K562 (cell line): Measurements from ENCODE around the gene RAB2B. TPM values are rescaled to one million over a fixed set of nuclear protein-coding genes. Genes with fewer than 3 reads are reported as not detected.

Experiments used
- ASH1L ChIP-seq: fragments of 450-650 bp; IDR thresholded peaks from 2 replicates; pipeline ENCODE4 v1.6.1; 2018; ENCODE audit warnings: borderline replicate concordance, mild to moderate bottlenecking, low read depth; ENCODE audit not compliant: partially characterized antibody
- CHCHD3 ChIP-seq: fragments of 250-450 bp; sonication (Bioruptor Pico); IDR thresholded peaks from 2 replicates; pipeline ENCODE4 v2.1.2; 2022; ENCODE audit warnings: mild to moderate bottlenecking
- CREM ChIP-seq: IDR thresholded peaks from 2 replicates; pipeline ENCODE4 v1.6.1; 2014; ENCODE audit warnings: antibody characterized with exemption, low read depth
- DPF2 ChIP-seq: fragments of 450-650 bp; IDR thresholded peaks from 2 replicates; pipeline ENCODE4 v1.6.1; 2016
- GMEB1 ChIP-seq: fragments of 250-450 bp; sonication (Bioruptor Pico); IDR thresholded peaks from 2 replicates; pipeline ENCODE4 v1.4.0; 2020; ENCODE audit warnings: mild to moderate bottlenecking
- NFXL1 ChIP-seq: fragments of 450-650 bp; formaldehyde crosslinking; IDR thresholded peaks from 2 replicates; pipeline ENCODE4 v1.4.0; 2021; ENCODE audit warnings: mild to moderate bottlenecking
- PHF21A ChIP-seq: fragments of 450-650 bp; IDR thresholded peaks from 2 replicates; pipeline ENCODE4 v1.6.1; 2017; ENCODE audit warnings: low read depth, borderline replicate concordance
- PTTG1 ChIP-seq: fragments of 450-650 bp; IDR thresholded peaks from 2 replicates; pipeline ENCODE4 v1.6.1; 2016; ENCODE audit warnings: low read depth, mild to moderate bottlenecking, missing genetic modification characterization, missing compliant biosample characterization
- RBFOX2 ChIP-seq: fragments of 200-400 bp; formaldehyde crosslinking; IDR thresholded peaks from 2 replicates; pipeline ENCODE4 v1.6.1; 2017; ENCODE audit warnings: low read depth, mild to moderate bottlenecking, low read length, moderate library complexity
- RBM15 ChIP-seq: fragments of 200-400 bp; formaldehyde crosslinking; IDR thresholded peaks from 2 replicates; pipeline ENCODE4 v1.6.1; 2018; ENCODE audit warnings: mild to moderate bottlenecking, low read length, moderate library complexity; ENCODE audit not compliant: insufficient read depth
- RFX5 ChIP-seq: IDR thresholded peaks from 2 replicates; pipeline ENCODE4 v1.6.1; 2011; ENCODE audit warnings: low read depth, mild to moderate bottlenecking, improper control_type of control experiment, low read length
- RFX7 ChIP-seq: fragments of 250-450 bp; sonication (Bioruptor Pico); IDR thresholded peaks from 2 replicates; pipeline ENCODE4 v1.5.1; 2021; ENCODE audit warnings: mild to moderate bottlenecking
- SUPT5H ChIP-seq: fragments of 450-650 bp; IDR thresholded peaks from 2 replicates; pipeline ENCODE4 v1.6.1; 2016
- TBP ChIP-seq: optimal IDR thresholded peaks from 2 replicates; pipeline ENCODE3; 2011; ENCODE audit warnings: low read depth, low read length, improper control_type of control experiment
- TRIM28 ChIP-seq: fragments of 450-650 bp; IDR thresholded peaks from 2 replicates; pipeline ENCODE4 v1.6.1; 2017
- ZNF407 ChIP-seq: fragments of 450-650 bp; IDR thresholded peaks from 2 replicates; pipeline ENCODE4 v1.6.1; 2016; ENCODE audit warnings: low read depth
- ZNF699 ChIP-seq: fragments of 250-450 bp; sonication (Bioruptor Pico); IDR thresholded peaks from 2 replicates; pipeline ENCODE4 v1.8.0; 2021; ENCODE audit warnings: mild to moderate bottlenecking, moderate library complexity; ENCODE audit not compliant: insufficient replicate concordance
- polyA plus RNA-seq, 8 experiments: library from polyadenylated mRNA; depleted of rRNA in 4 of 8; stranded (reverse) in 5 of 8; unstranded in 3 of 8; fragments of >200 nt; fragmentation: Nextera tagmentation in 2 of 8; fragmentation: Illumina TruSeq in 1 of 8; extraction: Ambion mirVana in 2 of 8; extraction: Trizol in 1 of 8; gene quantifications; 2 replicates each; pipeline versions ENCODE4 v1.2.1 to v1.2.3, GENCODE V29; 2011 to 2014; ENCODE audit warnings: inconsistent platforms in 1 of 8, missing spikeins in 1 of 8
- total RNA-seq, 7 experiments: library from RNA; depleted of rRNA in 6 of 7; stranded (reverse); fragments of >200 nt in 6 of 7; fragmentation: Illumina TruSeq in 2 of 7; extraction: Trizol in 2 of 7; gene quantifications; 2 replicates each; pipeline versions ENCODE4 v1.2.1 to v1.2.3, GENCODE V29; 2011 to 2021; ENCODE audit warnings: low replicate concordance in 1 of 7
- TF ChIP-seq, protein P1 (sequence below): fragments of 200-400 bp; formaldehyde crosslinking; IDR thresholded peaks from 2 replicates; pipeline ENCODE4 v1.6.1; 2017; ENCODE audit warnings: mild to moderate bottlenecking, low read depth, low read length, moderate library complexity

RAB2B gene
- total and polyA plus RNA-seq, 9 of the 15 experiments (the other 6 are each of a cell fraction or from before 2014, with no cell fraction given), result 4.6 to 19.8 (median 9.8) TPM

- TF ChIP-seq ZNF407 (no peak), NFXL1 (CRISPR knock-in tag) (no peak), SUPT5H (no peak), ASH1L (peak; percentile 23), RFX5 (no peak), CHCHD3 (no peak), ZNF699 (CRISPR knock-in tag) (no peak), PTTG1 (tag) (no peak), RBM15 (no peak), TBP (peak; percentile 13), RBFOX2 (no peak), DPF2 (peak; percentile 55), TRIM28 (no peak), PHF21A (no peak), RFX7 (no peak), CREM (no peak), GMEB1 (CRISPR knock-in tag) (no peak)
- TF ChIP-seq, protein P1, sequence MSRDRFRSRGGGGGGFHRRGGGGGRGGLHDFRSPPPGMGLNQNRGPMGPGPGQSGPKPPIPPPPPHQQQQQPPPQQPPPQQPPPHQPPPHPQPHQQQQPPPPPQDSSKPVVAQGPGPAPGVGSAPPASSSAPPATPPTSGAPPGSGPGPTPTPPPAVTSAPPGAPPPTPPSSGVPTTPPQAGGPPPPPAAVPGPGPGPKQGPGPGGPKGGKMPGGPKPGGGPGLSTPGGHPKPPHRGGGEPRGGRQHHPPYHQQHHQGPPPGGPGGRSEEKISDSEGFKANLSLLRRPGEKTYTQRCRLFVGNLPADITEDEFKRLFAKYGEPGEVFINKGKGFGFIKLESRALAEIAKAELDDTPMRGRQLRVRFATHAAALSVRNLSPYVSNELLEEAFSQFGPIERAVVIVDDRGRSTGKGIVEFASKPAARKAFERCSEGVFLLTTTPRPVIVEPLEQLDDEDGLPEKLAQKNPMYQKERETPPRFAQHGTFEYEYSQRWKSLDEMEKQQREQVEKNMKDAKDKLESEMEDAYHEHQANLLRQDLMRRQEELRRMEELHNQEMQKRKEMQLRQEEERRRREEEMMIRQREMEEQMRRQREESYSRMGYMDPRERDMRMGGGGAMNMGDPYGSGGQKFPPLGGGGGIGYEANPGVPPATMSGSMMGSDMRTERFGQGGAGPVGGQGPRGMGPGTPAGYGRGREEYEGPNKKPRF, result no peak
These were observed 814 bp downstream of the RAB2B start (continued) for GRCh38 chr14:21475767-21476522.
